Endothelial cell of umbilical vein (primary cell): ENCODE data around the gene FRMD7.

ENCODE experiments used
- EZH2 ChIP-seq: IDR thresholded peaks from 2 replicates; pipeline ENCODE4 v1.6.1; 2012; ENCODE audit warnings: borderline replicate concordance, low read depth, mild to moderate bottlenecking, moderate library complexity, low read length, inconsistent platforms; ENCODE audit not compliant: severe bottlenecking
- GATA2 ChIP-seq: IDR thresholded peaks from 2 replicates; pipeline ENCODE4 v1.7.0; 2011; ENCODE audit warnings: low read depth, mild to moderate bottlenecking, moderate library complexity, mixed read lengths, low read length; ENCODE audit not compliant: insufficient read length, insufficient read depth
- JUN ChIP-seq: IDR thresholded peaks from 2 replicates; pipeline ENCODE4 v1.6.1; 2011; ENCODE audit warnings: borderline replicate concordance, low read depth; ENCODE audit not compliant: insufficient read length, insufficient read depth
- MYC ChIP-seq: IDR thresholded peaks from one replicate; pipeline ENCODE4 v1.6.1; 2011; ENCODE audit warnings: mild to moderate bottlenecking, low read depth, low read length
- POLR2A ChIP-seq: IDR thresholded peaks from 2 replicates; pipeline ENCODE4 v1.6.1; 2012; ENCODE audit warnings: low read depth, mild to moderate bottlenecking, control low read depth, low read length
- POLR2AphosphoS5 ChIP-seq: IDR thresholded peaks from 2 replicates; pipeline ENCODE4 v1.6.1; 2012; ENCODE audit warnings: low read depth, mild to moderate bottlenecking, control low read depth, low read length, moderate library complexity; ENCODE audit not compliant: insufficient read depth
- TF ChIP-seq, protein P1 (sequence below), 2 donors: IDR thresholded peaks; 1 replicate in 1 of 2; 2 replicates in 1 of 2; pipeline ENCODE4 v1.5.1; 2011; ENCODE audit warnings: low read length in 2 of 2, mild to moderate bottlenecking in 2 of 2, moderate library complexity in 2 of 2, control low read depth in 1 of 2, inconsistent platforms in 1 of 2, low read depth in 1 of 2; ENCODE audit not compliant: insufficient read depth in 1 of 2; ENCODE audit errors: extremely low read depth in 1 of 2
- TF ChIP-seq, protein P2 (sequence below): IDR thresholded peaks from 2 replicates; pipeline ENCODE4 v1.6.1; 2011; ENCODE audit not compliant: insufficient read depth, insufficient read length

DNA sequence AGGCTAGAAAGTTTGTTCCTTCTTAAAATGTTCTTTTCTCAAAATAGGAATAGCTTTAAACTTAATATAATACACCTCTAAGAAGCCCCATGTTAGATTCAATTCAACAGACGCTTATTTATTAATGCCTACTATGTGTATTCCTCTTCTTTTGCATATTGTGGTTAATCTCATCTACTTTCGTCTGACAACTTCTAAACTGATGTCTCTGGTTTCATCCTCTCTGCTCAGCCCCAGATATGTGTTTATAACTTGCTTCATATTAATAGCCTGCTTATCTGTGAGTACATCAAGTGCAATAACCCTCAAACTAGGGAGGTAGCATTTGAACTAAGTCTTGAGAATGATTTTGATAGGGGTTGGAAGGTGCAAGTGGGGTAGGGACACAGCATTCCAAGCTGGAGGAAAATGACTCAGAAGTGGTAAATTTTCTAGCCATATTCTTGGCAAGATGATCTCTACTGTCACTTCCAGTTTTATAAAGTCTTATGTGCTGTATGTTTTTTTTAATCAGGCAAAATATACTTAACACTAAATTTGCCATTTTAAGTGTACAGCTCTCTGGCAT is 67.8 kb downstream of the FRMD7 start:
- TF ChIP-seq, protein P1, sequence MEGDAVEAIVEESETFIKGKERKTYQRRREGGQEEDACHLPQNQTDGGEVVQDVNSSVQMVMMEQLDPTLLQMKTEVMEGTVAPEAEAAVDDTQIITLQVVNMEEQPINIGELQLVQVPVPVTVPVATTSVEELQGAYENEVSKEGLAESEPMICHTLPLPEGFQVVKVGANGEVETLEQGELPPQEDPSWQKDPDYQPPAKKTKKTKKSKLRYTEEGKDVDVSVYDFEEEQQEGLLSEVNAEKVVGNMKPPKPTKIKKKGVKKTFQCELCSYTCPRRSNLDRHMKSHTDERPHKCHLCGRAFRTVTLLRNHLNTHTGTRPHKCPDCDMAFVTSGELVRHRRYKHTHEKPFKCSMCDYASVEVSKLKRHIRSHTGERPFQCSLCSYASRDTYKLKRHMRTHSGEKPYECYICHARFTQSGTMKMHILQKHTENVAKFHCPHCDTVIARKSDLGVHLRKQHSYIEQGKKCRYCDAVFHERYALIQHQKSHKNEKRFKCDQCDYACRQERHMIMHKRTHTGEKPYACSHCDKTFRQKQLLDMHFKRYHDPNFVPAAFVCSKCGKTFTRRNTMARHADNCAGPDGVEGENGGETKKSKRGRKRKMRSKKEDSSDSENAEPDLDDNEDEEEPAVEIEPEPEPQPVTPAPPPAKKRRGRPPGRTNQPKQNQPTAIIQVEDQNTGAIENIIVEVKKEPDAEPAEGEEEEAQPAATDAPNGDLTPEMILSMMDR (IDR thresholded peaks at IDR 0.05; ENCODE audit: extremely low read depth in 1 of 2, insufficient read depth in 1 of 2, low read depth in 1 of 2, low read length in 2 of 2): no peak
- no peak for TF ChIP-seq POLR2A
- TF ChIP-seq MYC: no peak
- TF ChIP-seq EZH2: no peak
- TF ChIP-seq POLR2AphosphoS5: no peak
- TF ChIP-seq JUN: no peak
- TF ChIP-seq GATA2: peak; percentile 19
- TF ChIP-seq, protein P2, sequence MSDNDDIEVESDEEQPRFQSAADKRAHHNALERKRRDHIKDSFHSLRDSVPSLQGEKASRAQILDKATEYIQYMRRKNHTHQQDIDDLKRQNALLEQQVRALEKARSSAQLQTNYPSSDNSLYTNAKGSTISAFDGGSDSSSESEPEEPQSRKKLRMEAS: no peak
